PC-3 (cell line): Measurements from ENCODE around the gene MAP6. TPM values are rescaled to one million over a fixed set of nuclear protein-coding genes. Genes with fewer than 3 reads are reported as not detected.

Source experiments
- ATAC-seq: fragments of 200-7000 bp; cut with Tn5 transposase; 2 replicates; pipeline ENCODE4 v1.9.1; 2020; ENCODE audit warnings: mild to moderate bottlenecking, moderate library complexity
- BruUV-seq: library from RNA; stranded (reverse); fragments of 400-500 nt; replicated peaks from 2 replicates; lab custom pipeline; 2021; lab: Mats Ljungman, UMichigan
- CTCF ChIA-PET: fragments of 300-600 bp; sonication (Branson Sonifier 250); formaldehyde crosslinking; loops from one replicate; lab custom pipeline; 2022; ENCODE audit warnings: antibody characterized with exemption; lab: Charles Lee
- POLR2A ChIA-PET: fragments of 300-600 bp; sonication (Branson Sonifier 250); formaldehyde crosslinking; loops from one replicate; lab custom pipeline; 2022; ENCODE audit warnings: antibody characterized with exemption; ENCODE audit not compliant: unreplicated experiment; lab: Charles Lee
- DNase-seq: peaks from one replicate; pipeline ENCODE4 v3.0.0-alpha.2; 2015
- H2AFZ ChIP-seq: fragments of 300-600 bp; sonication (generic); 2 replicates; pipeline ENCODE4 v1.6.0; 2016; ENCODE audit warnings: antibody characterized with exemption, low read length
- H3F3A ChIP-seq: fragments of 300-600 bp; sonication (generic); one replicate; pipeline ENCODE4 v1.6.0; 2017; ENCODE audit warnings: antibody characterized with exemption, low read length, control low read depth, mild to moderate bottlenecking; ENCODE audit not compliant: unreplicated experiment
- H3K27ac ChIP-seq: fragments of 300-600 bp; sonication (generic); 2 replicates; pipeline ENCODE4 v1.5.1; 2016; ENCODE audit warnings: mild to moderate bottlenecking, low read length
- H3K27me3 ChIP-seq: fragments of 300-600 bp; sonication (generic); 2 replicates; pipeline ENCODE4 v1.6.1; 2016; ENCODE audit warnings: low read length, mixed read lengths
- H3K36me3 ChIP-seq: fragments of 300-600 bp; sonication (generic); 2 replicates; pipeline ENCODE4 v1.6.1; 2016; ENCODE audit warnings: low read depth, mixed run types, low read length, mixed read lengths
- H3K4me1 ChIP-seq: fragments of 300-600 bp; sonication (generic); 2 replicates; pipeline ENCODE4 v1.5.1; 2016; ENCODE audit warnings: low read length; ENCODE audit not compliant: insufficient read depth
- H3K4me2 ChIP-seq: fragments of 300-600 bp; sonication (generic); 2 replicates; pipeline ENCODE4 v1.6.0; 2016; ENCODE audit warnings: low read length
- H3K4me3 ChIP-seq: fragments of 300-600 bp; sonication (generic); 2 replicates; pipeline ENCODE4 v1.5.1; 2016; ENCODE audit warnings: mild to moderate bottlenecking, low read length, mixed read lengths
- H3K79me2 ChIP-seq: fragments of 300-600 bp; sonication (generic); 2 replicates; pipeline ENCODE4 v1.6.1; 2017; ENCODE audit warnings: low read length, mixed read lengths
- H3K9ac ChIP-seq: fragments of 300-600 bp; sonication (generic); 2 replicates; pipeline ENCODE4 v1.6.0; 2016; ENCODE audit warnings: mild to moderate bottlenecking, low read length
- H3K9me2 ChIP-seq: fragments of 300-600 bp; sonication (generic); replicated peaks from 2 replicates; pipeline ENCODE4 v1.6.1; 2016; ENCODE audit warnings: mixed run types, low read length, mixed read lengths
- H3K9me3 ChIP-seq: fragments of 300-600 bp; sonication (generic); 2 replicates; pipeline ENCODE4 v1.6.1; 2016; ENCODE audit warnings: low read length, mixed read lengths
- H4K20me1 ChIP-seq: fragments of 300-600 bp; sonication (generic); 2 replicates; pipeline ENCODE4 v1.6.1; 2016; ENCODE audit warnings: low read length, mixed read lengths
- EZH2 ChIP-seq: fragments of 300-600 bp; sonication (generic); IDR thresholded peaks from one replicate; pipeline ENCODE4 v1.6.1; 2017; ENCODE audit warnings: antibody characterized with exemption, mild to moderate bottlenecking, low read length; ENCODE audit not compliant: unreplicated experiment
- EZH2phosphoT487 ChIP-seq: fragments of 300-600 bp; sonication (generic); IDR thresholded peaks from 2 replicates; pipeline ENCODE4 v1.6.1; 2018; ENCODE audit warnings: mild to moderate bottlenecking, antibody characterized with exemption, low read length, borderline replicate concordance
- intact Hi-C: fragments of 100-400 bp; cut with micrococcal nuclease; formaldehyde crosslinking; loops from 2 replicates; pipeline ENCODE4 v1.9.0; 2023
- total RNA-seq: library from RNA; depleted of rRNA; stranded (reverse); fragments of >200 nt; gene quantifications from 2 replicates; pipeline ENCODE4 v1.2.3, GENCODE V29; 2014
- TF ChIP-seq, protein P1 (sequence below): fragments of 300-600 bp; sonication (generic); conservative IDR thresholded peaks from 2 replicates; pipeline ENCODE4 v1.5.1; 2017; ENCODE audit warnings: antibody characterized with exemption, low read depth, mild to moderate bottlenecking, low read length

MAP6 gene
- total RNA-seq, 1 experiment from 2014 or later, result 0.47 TPM

DNA sequence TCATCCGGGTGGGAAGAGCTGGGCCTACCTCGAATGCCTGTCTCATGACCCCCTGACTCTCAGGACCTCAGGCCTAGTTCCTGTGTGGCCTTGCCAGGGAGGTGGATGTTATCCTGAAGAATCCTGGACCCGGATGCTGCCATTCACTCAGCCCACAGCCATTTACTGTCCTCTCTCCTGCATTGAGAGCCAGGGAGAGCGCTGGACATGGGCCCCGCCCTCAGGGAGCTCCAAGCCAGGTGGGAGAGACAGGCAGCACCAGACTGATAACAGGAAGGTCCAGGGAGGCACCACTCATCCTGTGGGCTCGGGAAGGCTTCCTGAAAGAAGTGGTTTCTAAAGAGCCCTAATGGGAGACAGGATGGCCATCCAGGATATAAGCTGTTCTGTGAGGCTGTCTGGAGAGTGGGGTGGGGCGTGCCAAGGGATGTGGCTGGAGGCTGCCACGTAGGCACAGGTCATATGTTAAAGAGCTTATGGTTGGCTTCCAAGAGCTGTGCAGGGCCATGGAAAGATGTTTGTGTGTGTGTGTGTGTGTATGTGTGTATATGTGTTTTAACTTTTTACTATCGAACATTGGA is 98.2 kb downstream of the MAP6 start:
- no peak overlapping the region for H3K9ac ChIP-seq
- H3K9me2 ChIP-seq, result no peaks in the 10 kb centered on the region
- intact Hi-C loops, result no loop called here
- H3K36me3 ChIP-seq, result peaks cover 48% of the 10 kb centered on the region; the same call in 1 of the 2 replicates
- peaks cover 4% of the 10 kb centered on the region for H3K4me1 ChIP-seq
- ATAC-seq, result no peak
- ChIA-PET POLR2A (no interaction called here), CTCF (interaction anchor here (0.6 kb wide), 1 partner anchor 10 kb away, joined by 4 read pairs; no protein-coding TSS in a partner anchor)
- H3F3A ChIP-seq, result no peaks in the 10 kb centered on the region
- no peak for DNase-seq
- no peaks in the 10 kb centered on the region for H3K27me3 ChIP-seq
- no TSS peak for BruUV-seq
- no peak overlapping the region for H3K4me2 ChIP-seq
- H3K9me3 ChIP-seq, result no peaks in the 10 kb centered on the region
- H3K4me3 ChIP-seq, result no peak overlapping the region
- TF ChIP-seq EZH2phosphoT487 (no peak), EZH2 (no peak)
- TF ChIP-seq, protein P1, sequence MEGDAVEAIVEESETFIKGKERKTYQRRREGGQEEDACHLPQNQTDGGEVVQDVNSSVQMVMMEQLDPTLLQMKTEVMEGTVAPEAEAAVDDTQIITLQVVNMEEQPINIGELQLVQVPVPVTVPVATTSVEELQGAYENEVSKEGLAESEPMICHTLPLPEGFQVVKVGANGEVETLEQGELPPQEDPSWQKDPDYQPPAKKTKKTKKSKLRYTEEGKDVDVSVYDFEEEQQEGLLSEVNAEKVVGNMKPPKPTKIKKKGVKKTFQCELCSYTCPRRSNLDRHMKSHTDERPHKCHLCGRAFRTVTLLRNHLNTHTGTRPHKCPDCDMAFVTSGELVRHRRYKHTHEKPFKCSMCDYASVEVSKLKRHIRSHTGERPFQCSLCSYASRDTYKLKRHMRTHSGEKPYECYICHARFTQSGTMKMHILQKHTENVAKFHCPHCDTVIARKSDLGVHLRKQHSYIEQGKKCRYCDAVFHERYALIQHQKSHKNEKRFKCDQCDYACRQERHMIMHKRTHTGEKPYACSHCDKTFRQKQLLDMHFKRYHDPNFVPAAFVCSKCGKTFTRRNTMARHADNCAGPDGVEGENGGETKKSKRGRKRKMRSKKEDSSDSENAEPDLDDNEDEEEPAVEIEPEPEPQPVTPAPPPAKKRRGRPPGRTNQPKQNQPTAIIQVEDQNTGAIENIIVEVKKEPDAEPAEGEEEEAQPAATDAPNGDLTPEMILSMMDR, result no peak
- peaks cover 20% of the 10 kb centered on the region for H3K79me2 ChIP-seq
- no peak overlapping the region for H3K27ac ChIP-seq
- no peak overlapping the region for H2AFZ ChIP-seq
- no peaks in the 10 kb centered on the region for H4K20me1 ChIP-seq

DNA sequence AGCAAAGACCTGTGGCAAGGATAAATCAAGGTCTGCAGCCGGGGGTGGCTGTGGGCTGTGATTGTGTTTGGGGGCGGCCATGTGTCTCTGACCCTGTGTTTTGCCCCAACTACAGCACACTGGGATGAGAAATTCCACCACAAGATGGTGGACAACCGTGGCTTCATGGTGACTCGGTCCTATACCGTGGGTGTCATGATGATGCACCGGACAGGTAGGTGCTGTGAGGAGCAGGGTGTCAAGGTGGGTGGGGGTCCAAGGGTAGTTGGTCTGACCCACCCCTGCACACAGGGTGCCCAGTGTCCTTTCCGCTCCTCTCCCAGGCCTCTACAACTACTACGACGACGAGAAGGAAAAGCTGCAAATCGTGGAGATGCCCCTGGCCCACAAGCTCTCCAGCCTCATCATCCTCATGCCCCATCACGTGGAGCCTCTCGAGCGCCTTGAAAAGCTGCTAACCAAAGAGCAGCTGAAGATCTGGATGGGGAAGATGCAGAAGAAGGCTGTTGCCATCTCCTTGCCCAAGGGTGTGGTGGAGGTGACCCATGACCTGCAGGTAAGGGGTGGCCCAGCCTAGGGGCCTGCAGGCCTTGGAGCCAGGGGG is 100.1 kb downstream of the MAP6 start:
- H3K27me3 ChIP-seq, result no peaks in the 10 kb centered on the region
- H4K20me1 ChIP-seq, result no peaks in the 10 kb centered on the region
- ChIA-PET CTCF (no interaction called here), POLR2A (no interaction called here)
- peaks cover 39% of the 10 kb centered on the region for H3K79me2 ChIP-seq
- no peak overlapping the region for H3K4me2 ChIP-seq
- H3K9me2 ChIP-seq, result no peaks in the 10 kb centered on the region
- intact Hi-C loops, result no loop called here
- no peaks in the 10 kb centered on the region for H3K9me3 ChIP-seq
- no TSS peak for BruUV-seq
- H3K36me3 ChIP-seq, result peaks cover 48% of the 10 kb centered on the region; the same call in 1 of the 2 replicates
- H3K9ac ChIP-seq, result no peak overlapping the region
- no peak for TF ChIP-seq EZH2phosphoT487
- no peak for TF ChIP-seq EZH2
- TF ChIP-seq, protein P1, result no peak
- peaks cover 20% of the 10 kb centered on the region for H3K4me1 ChIP-seq
- no peaks in the 10 kb centered on the region for H3F3A ChIP-seq
- H2AFZ ChIP-seq, result no peak overlapping the region
- no peak for ATAC-seq
- no peak overlapping the region for H3K27ac ChIP-seq
- no peak for DNase-seq
- H3K4me3 ChIP-seq, result no peak overlapping the region

DNA sequence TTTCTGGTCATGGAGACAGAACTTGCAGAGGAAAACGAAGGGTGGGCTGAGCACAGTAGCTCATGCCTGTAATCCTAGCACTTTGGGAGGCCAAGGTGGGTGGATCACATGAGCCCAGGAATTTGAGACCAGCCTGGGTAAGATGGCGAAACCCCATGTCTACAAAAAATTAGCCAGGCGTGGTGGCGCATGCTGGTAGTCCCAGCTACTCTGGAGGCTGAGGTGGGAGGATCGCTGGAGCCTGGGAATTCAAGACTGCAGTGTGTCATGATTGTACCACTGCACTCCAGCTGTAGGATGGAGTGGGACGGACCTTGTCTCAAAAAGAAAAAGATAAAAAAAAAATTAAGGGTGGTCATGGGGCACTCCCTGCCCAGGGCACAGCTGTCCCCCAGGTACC is 100.9 kb downstream of the MAP6 start:
- Histone ChIP-seq H3F3A (no peaks in the 10 kb centered on the region), H3K4me3 (no peak overlapping the region), H3K4me2 (no peak overlapping the region), H3K27ac (no peak overlapping the region), H3K9me2 (no peaks in the 10 kb centered on the region), H3K9me3 (no peaks in the 10 kb centered on the region), H3K36me3 (peaks cover 48% of the 10 kb centered on the region; the same call in 1 of the 2 replicates), H2AFZ (no peak overlapping the region), H3K27me3 (no peaks in the 10 kb centered on the region), H3K9ac (no peak overlapping the region), H4K20me1 (no peaks in the 10 kb centered on the region), H3K4me1 (peaks cover 27% of the 10 kb centered on the region), H3K79me2 (peaks cover 46% of the 10 kb centered on the region)
- DNase-seq (no peak), ATAC-seq (no peak)
- POLR2A ChIA-PET, result no interaction called here
- CTCF ChIA-PET, result no interaction called here
- intact Hi-C loops, result no loop called here
- TF ChIP-seq EZH2, result no peak
- no peak for TF ChIP-seq EZH2phosphoT487
- no TSS peak for BruUV-seq
